HuH-7 (cell line): ENCODE measurements around the gene MS4A15.

Experiments used
- DNase-seq: peaks from one replicate; pipeline ENCODE4 v3.0.0; 2011; ENCODE audit warnings: low spot score

Gene MS4A15

GRCh38 chr11:60777572-60777971, 20.9 kb downstream of the MS4A15 start:
- no peak for DNase-seq

- no peak for DNase-seq
Observed at GRCh38 chr11:60780065-60780464, 23.4 kb downstream of the MS4A15 start.

GRCh38 chr11:60780774-60781173, 24.1 kb downstream of the MS4A15 start:
- DNase-seq = no peak

- no peak for DNase-seq
Observed at GRCh38 chr11:60781286-60781980, 24.8 kb downstream of the MS4A15 start.

- DNase-seq = no peak
Observed at GRCh38 chr11:60781981-60782316, 25.3 kb downstream of the MS4A15 start.

GRCh38 chr11:60782393-60783140, 25.9 kb downstream of the MS4A15 start:
- DNase-seq = no peak

- no peak for DNase-seq
Observed at GRCh38 chr11:60783141-60783484, 26.4 kb downstream of the MS4A15 start.

- DNase-seq = no peak
Observed at GRCh38 chr11:60783911-60784310, 27.2 kb downstream of the MS4A15 start.

GRCh38 chr11:60785136-60785535, 28.5 kb downstream of the MS4A15 start, which contains the start of gene MS4A10:
TSS of gene MS4A10 (plus strand) at chr11:60785333. CDS start at chr11:60790336, 5,003 bp downstream.
- no peak for DNase-seq

- DNase-seq = no peak
Observed at GRCh38 chr11:60785806-60786361, 29.2 kb downstream of the MS4A15 start.

- no peak for DNase-seq
Observed at GRCh38 chr11:60786811-60787567, 30.3 kb downstream of the MS4A15 start.

GRCh38 chr11:60788401-60789125, 31.9 kb downstream of the MS4A15 start:
- DNase-seq = no peak

- DNase-seq = no peak
Observed at GRCh38 chr11:60790726-60791125, 34.1 kb downstream of the MS4A15 start.

- DNase-seq = no peak
Observed at GRCh38 chr11:60791153-60791933, 34.7 kb downstream of the MS4A15 start.

GRCh38 chr11:60792521-60792920, 35.9 kb downstream of the MS4A15 start:
- no peak for DNase-seq

- no peak for DNase-seq
Observed at GRCh38 chr11:60795291-60795690, 38.6 kb downstream of the MS4A15 start.

- no peak for DNase-seq
Observed at GRCh38 chr11:60797846-60798630, 41.4 kb downstream of the MS4A15 start.

GRCh38 chr11:60798631-60799030, 42.0 kb downstream of the MS4A15 start:
- no peak for DNase-seq

- no peak for DNase-seq
Observed at GRCh38 chr11:60801194-60801593, 44.5 kb downstream of the MS4A15 start.

GRCh38 chr11:60803273-60803936, 46.7 kb downstream of the MS4A15 start:
- no peak for DNase-seq
